ENCODE data around the gene TDRD10.
"Not testable (repeated sequence)": the region's sequence is repeated elsewhere in the genome, so short reads cannot be mapped to it uniquely, and the experiment has no call there.

TDRD10 gene

GRCh38 chr1:154517661-154518060 is 15.6 kb downstream of the TDRD10 start:
- no peak for DNase-seq

- DNase-seq: no peak
Observed at GRCh38 chr1:154519591-154519991, 17.6 kb downstream of the TDRD10 start.

- DNase-seq: no peak
Observed at GRCh38 chr1:154520333-154520732, 18.3 kb downstream of the TDRD10 start.

DNA sequence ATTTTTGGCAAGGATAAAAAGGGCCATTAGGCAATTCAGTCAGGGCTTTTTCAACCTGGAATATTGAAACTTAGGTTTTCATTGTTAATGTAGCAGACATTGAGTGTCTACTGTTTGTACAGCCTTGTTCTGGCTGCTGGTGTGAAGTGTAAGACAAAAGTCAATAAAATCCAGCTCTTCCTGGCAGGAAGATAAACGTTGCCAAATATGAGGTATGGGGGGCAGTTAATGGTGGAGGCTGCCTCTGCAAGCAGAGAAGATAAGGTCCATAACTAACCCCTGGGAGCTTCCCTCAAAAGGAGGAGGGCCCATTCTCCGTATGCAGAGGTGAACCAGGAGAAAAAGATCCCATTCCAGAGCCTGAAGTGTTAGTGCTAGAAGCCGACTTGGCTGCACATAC is 19.7 kb downstream of the TDRD10 start:
- DNase-seq: no peak

DNA sequence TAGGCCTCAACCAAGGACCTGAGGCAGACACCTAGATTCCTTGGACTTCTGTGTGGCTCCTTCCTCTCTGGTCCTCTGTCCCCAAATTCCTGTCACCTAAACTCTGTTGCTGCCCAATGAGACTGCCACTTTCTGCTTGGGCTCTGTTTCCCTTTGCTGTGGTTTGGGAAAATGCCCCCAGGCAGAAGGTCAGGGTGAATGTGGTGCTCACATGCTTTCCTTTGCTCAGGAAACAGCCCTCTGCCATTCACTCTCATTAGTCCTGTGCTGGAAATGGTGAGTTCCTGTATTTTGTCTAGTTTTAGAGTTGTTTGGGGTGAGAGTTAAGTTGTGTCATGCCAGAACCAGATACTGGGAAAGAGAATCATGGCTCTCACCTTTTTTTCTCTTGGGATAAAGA is 22.9 kb downstream of the TDRD10 start:
- DNase-seq: no peak

DNA sequence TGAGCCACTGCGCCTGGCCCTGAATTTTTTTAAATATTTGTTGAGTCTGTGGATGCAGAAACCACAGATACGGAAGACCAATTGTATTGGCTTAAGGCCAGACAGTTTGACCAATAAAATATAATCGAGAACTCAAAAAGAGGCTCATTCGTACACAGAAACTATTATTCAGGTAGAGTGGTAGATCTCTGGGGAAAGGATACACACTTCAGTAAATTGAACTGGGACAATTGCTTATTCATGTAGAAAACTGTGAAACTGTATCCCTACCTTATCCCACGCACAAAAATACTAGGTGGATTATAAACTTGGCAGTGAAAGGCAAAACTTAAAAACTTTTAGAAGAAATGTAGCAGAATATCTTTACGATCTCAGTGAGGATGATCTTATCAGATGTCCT is 25.2 kb downstream of the TDRD10 start:
- DNase-seq: no peak

DNA sequence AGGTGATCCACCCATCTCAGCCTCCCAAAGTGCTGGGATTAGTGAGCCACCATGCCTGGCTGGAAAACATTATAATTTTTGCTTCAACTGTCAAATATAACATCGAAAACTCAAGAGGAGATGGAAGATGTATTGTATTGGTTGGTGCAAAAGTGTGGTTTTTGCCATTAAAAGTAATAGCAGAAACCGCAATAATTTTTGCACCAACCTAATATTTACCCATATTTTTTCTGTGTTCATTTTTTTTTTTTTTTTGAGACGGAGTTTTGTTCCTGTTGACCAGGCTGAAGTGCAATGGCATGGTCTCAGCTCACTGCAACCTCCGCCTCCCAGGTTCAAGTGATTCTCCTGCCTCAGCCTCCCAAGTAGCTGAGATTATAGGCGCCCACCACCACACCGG is 27.3 kb downstream of the TDRD10 start:
- DNase-seq: no peak

DNA sequence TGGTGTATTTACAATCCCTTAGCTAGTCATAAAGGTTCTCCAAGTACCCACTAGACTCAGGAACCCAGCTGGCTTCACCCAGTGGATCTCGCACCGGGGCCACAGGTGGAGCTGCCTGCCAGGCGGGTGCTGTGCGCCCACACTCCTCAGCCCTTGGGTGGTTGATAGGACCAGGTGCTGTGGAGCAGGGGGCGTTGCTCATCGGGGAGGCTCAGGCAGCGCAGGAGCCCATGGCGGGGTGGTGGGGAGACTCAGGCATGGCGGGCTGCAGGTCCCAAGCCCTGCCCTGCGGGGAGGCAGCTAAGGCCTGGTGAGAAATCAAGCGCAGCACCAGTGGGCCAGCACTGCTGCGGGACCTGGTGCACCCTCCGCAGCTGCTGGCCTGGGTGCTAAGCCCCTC is 29.9 kb downstream of the TDRD10 start:
- not testable (repeated sequence) for DNase-seq

- DNase-seq: no peak
Observed at GRCh38 chr1:154533952-154534844, 32.2 kb downstream of the TDRD10 start.

- no peak for DNase-seq
Observed at GRCh38 chr1:154536570-154536969, 34.6 kb downstream of the TDRD10 start.

- no peak for DNase-seq
Observed at GRCh38 chr1:154539486-154540483, 37.8 kb downstream of the TDRD10 start.

DNA sequence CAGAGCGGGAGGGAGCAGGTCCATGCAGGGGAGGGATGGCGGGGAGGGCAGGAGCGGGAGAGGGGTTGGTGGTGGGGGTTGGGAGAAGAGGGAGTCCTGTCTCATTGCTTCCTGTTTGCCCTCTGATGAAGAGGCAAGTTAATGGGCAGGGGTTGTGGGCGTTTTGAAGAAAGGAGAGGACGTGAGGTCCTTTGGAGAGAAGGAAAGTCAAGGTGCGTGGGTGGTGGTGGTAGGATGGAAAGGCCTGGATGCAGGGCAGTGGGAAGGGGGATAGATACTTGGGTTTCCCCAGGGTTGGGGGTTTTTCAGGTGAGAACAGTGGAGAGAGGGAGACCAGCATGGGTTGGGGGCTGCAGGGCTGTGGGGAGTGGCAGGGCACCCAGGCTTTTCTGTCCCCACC is 39.2 kb downstream of the TDRD10 start:
- DNase-seq: no peak

- no peak for DNase-seq
Observed at GRCh38 chr1:154546264-154547063, 44.4 kb downstream of the TDRD10 start.

- no peak for DNase-seq
Observed at GRCh38 chr1:154547105-154547732, 45.2 kb downstream of the TDRD10 start.

GRCh38 chr1:154548028-154548427 is 46.0 kb downstream of the TDRD10 start:
- no peak for DNase-seq

GRCh38 chr1:154549202-154549770 is 47.3 kb downstream of the TDRD10 start:
- no peak for DNase-seq

- no peak for DNase-seq
Observed at GRCh38 chr1:154550070-154550469, 48.1 kb downstream of the TDRD10 start.

DNA sequence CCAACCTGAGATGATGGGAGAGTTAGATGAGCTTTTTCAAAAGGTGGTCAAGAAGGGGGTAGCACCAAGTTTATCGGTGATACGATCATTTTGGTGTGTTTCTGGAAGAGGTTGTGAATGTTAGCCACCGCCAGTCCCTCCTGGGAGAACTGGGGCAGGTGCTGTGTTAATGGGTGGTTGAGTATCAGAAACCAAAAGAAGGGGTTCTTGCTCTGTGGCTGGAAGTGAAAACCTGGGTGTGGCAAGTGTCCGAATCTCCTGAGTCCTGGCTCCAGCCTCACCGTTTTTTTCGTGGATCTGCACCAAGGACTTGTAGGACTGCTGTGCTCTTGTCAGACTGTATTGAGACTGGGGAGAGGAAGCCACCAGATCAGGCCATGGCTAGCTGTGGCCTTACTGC is 48.6 kb downstream of the TDRD10 start:
- no peak for DNase-seq

DNA sequence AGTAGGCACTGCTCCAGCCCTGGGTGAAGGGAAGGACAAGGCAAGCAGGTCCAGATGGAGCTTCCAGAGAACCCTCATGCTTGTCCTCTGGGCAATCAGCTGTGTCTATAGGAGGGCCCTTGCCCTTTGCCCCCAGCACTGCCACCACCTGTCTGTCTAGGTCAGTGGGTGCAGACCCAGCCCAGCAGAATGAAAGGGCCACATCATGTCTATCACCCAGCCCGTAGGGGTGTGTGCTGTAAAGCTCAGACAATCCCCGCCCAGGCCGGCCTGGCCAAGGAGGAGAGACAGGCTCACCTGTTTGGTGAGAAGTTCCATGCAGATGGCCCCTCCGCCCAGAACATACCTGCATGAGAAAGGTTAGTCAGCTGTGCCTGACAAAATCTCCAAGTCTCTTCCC is 49.5 kb downstream of the TDRD10 start:
- DNase-seq: no peak

- DNase-seq: no peak
Observed at GRCh38 chr1:154552036-154552435, 50.0 kb downstream of the TDRD10 start.

DNA sequence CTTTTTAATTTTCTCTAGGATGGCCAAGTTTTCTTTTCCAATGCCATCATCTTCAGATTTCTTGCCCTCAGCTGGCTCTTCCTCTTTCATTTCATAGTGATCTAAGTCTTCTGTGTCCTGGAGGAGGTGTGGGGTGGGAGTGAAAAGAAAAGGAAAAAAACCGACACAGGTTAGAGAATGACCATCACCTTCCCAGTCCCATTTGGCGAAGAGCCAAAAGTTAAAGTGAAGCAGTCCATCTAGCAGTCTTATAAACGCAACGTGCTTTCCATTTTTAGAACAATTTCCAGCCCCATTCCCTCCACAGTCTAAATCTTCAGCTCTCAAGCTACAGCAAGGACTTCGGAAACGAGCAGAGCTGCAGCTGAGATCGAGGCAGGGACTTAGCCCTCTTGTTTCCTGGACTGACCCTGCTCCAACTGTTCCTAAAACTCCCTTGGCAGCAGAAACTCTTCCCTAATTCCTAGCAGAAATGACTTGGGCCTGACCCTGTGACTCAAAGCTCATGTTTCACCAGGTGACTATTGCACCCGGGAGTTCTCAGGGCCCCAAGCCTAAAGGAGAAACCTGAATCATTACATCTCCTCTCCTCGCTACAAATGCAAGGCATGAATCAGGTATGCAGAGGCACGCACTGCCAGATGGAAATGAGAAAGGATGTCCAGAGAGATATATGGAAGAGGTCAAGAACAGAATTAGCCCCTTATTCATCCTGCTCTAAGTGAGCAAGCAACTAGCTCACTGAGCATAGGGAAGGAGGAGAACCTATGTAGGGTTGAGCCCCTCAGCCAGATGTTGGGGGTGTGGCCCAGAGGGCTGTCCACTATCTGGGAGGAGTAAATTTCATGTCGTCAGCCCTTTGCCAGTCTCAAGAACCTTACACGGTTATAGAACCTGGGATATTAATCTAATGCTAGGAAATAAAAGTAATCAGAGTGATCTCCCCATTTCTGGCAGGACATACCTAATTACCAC is 51.3 kb downstream of the TDRD10 start:
- no peak for DNase-seq
